Measurements from ENCODE around the gene IFT88.

- TF ChIP-seq MAFK (IDR thresholded peaks at IDR 0.05; ENCODE audit: low read depth, low read length), result no peak
- TF ChIP-seq POLR2A (IDR thresholded peaks at IDR 0.05; ENCODE audit: low read depth, low read length), result no peak
- TF ChIP-seq CTCF (conservative IDR thresholded peaks at IDR 0.05; ENCODE audit: low read depth, low read length), result no peak
- TF ChIP-seq BHLHE40 (IDR thresholded peaks at IDR 0.05; ENCODE audit: low read depth, low read length), result no peak
- no peak for TF ChIP-seq RAD21 (IDR thresholded peaks at IDR 0.05; ENCODE audit: low read length)
- TF ChIP-seq CEBPB (IDR thresholded peaks at IDR 0.05; ENCODE audit: low read depth, low read length), result no peak
- TF ChIP-seq FOS (IDR thresholded peaks at IDR 0.05; ENCODE audit: low read depth, low read length), result no peak
- TF ChIP-seq NFE2L2 (IDR thresholded peaks at IDR 0.05; ENCODE audit: low read depth, low read length), result no peak
- TF ChIP-seq MXI1 (IDR thresholded peaks at IDR 0.05; ENCODE audit: borderline replicate concordance, low read depth, low read length), result no peak
- TF ChIP-seq MAZ (IDR thresholded peaks at IDR 0.05; ENCODE audit: borderline replicate concordance, low read depth, low read length), result no peak
These were observed 101.0 kb downstream of the IFT88 start for GRCh38 chr13:20667857-20668437.

All from IMR-90 (cell line).